Lower leg skin (tissue), 4 donors: ENCODE measurements around the gene HTN1. TPM values are rescaled to one million over a fixed set of nuclear protein-coding genes. Genes with fewer than 3 reads are reported as not detected.
"Not testable (repeated sequence)": the region's sequence is repeated elsewhere in the genome, so short reads cannot be mapped to it uniquely, and the experiment has no call there.

Source experiments
- DNase-seq, 2 donors: peaks; one replicate each; pipeline ENCODE4 v3.0.0-alpha.2; 2019; ENCODE audit warnings: low spot score in 2 of 2
- H3K4me3 ChIP-seq: fragments of 200-600 bp; sonication (generic); 2 replicates; pipeline ENCODE4 v1.5.1; 2017; ENCODE audit warnings: mild to moderate bottlenecking, low read depth; ENCODE audit not compliant: poor library complexity, severe bottlenecking
- CTCF ChIP-seq, 3 donors: fragments of 450-650 bp; IDR thresholded peaks; one replicate each; pipeline ENCODE4 v1.5.1; 2016; ENCODE audit warnings: antibody characterized with exemption in 3 of 3, mild to moderate bottlenecking in 3 of 3, moderate library complexity in 2 of 3
- POLR2A ChIP-seq, 2 donors: fragments of 450-650 bp; IDR thresholded peaks; one replicate each; pipeline ENCODE4 v1.6.1; 2016 to 2017; ENCODE audit warnings: antibody characterized with exemption in 2 of 2, mild to moderate bottlenecking in 1 of 2, moderate library complexity in 1 of 2
- WGBS, 2 donors: methylation state at CpG; one replicate each; pipeline ENCODE4 v1.1.5; 2018; 5-methylcytosine and 5-hydroxymethylcytosine counted together
- intact Hi-C: fragments of 100-400 bp; cut with DNase I; formaldehyde crosslinking; loops from one replicate; pipeline ENCODE4 v1.15.0; 2023; ENCODE audit warnings: low total_unique reads
- total RNA-seq, 4 donors: library from RNA; depleted of rRNA; stranded (reverse); fragments of >200 nt; gene quantifications; one replicate each; pipeline ENCODE4 v1.1.0, GENCODE V29; 2016

Gene HTN1
- not detected for total RNA-seq

GRCh38 chr4:70050138-70050537, at the start of gene HTN1:
TSS of gene HTN1 (plus strand) at chr4:70050438. CDS start at chr4:70053077, 2,639 bp downstream.
- 77 to 81% methylated on average over 6 of the region's 6 CpGs for WGBS, 2 donors
- DNase-seq, intact Hi-C loops, H3K4me3 ChIP-seq: not testable (repeated sequence)

- 81 to 90% methylated on average over 1 of the region's 1 CpG for WGBS, 2 donors
- DNase-seq, result no peak
- no peak for TF ChIP-seq CTCF (IDR thresholded peaks at IDR 0.05)
- no peak for TF ChIP-seq POLR2A (IDR thresholded peaks at IDR 0.05)
- H3K4me3 ChIP-seq, result no peak overlapping the region
- intact Hi-C loops, result loop anchor here (5.0 kb wide), 1 partner anchor 1752 kb away; no protein-coding TSS in a partner anchor
Measured at GRCh38 chr4:70000711-70001110, 49.5 kb upstream of the HTN1 start.

- H3K4me3 ChIP-seq, result no peak overlapping the region
- intact Hi-C loops, result loop anchor here (5.0 kb wide), 1 partner anchor 1750 kb away; no protein-coding TSS in a partner anchor
- TF ChIP-seq POLR2A (IDR thresholded peaks at IDR 0.05) (no peak), CTCF (IDR thresholded peaks at IDR 0.05) (no peak)
- no peak for DNase-seq
Measured at GRCh38 chr4:70002507-70002906, 47.7 kb upstream of the HTN1 start.

- 56 to 63% methylated on average over 3 of the region's 3 CpGs for WGBS, 2 donors
- DNase-seq, result no peak
- no peak overlapping the region for H3K4me3 ChIP-seq
- TF ChIP-seq POLR2A (IDR thresholded peaks at IDR 0.05), result no peak
- no peak for TF ChIP-seq CTCF (IDR thresholded peaks at IDR 0.05)
- intact Hi-C loops, result no loop called here
Measured at GRCh38 chr4:70008771-70009170, 41.5 kb upstream of the HTN1 start.

GRCh38 chr4:70019006-70019405, 31.2 kb upstream of the HTN1 start:
- DNase-seq, intact Hi-C loops, H3K4me3 ChIP-seq: not testable (repeated sequence)
- 77 to 86% methylated on average over 10 of the region's 10 CpGs for WGBS, 2 donors

- no peak for DNase-seq
- no peak overlapping the region for H3K4me3 ChIP-seq
- 81 to 91% methylated on average over 2 of the region's 2 CpGs for WGBS, 2 donors
- intact Hi-C loops, result no loop called here
- TF ChIP-seq CTCF (IDR thresholded peaks at IDR 0.05) (no peak), POLR2A (IDR thresholded peaks at IDR 0.05) (no peak)
Measured at GRCh38 chr4:70023218-70023617, 27.0 kb upstream of the HTN1 start.

GRCh38 chr4:70027011-70027410, 23.2 kb upstream of the HTN1 start:
- 63 to 69% methylated on average over 5 of the region's 5 CpGs for WGBS, 2 donors
- TF ChIP-seq POLR2A (IDR thresholded peaks at IDR 0.05), result no peak
- H3K4me3 ChIP-seq, result no peak overlapping the region
- DNase-seq, result no peak
- intact Hi-C loops, result no loop called here

GRCh38 chr4:70028159-70028558, 22.1 kb upstream of the HTN1 start, which contains the start of gene HTN3:
TSS of gene HTN3 (plus strand) at chr4:70028459. CDS start at chr4:70030741, 2,282 bp downstream.
- WGBS, 2 donors, result 87 to 91% methylated on average over 7 of the region's 7 CpGs

GRCh38 chr4:70037559-70037958, 12.7 kb upstream of the HTN1 start:
- not testable (repeated sequence) for H3K4me3 ChIP-seq, DNase-seq
- 82 to 90% methylated on average over 9 to 15 of the region's 18 CpGs for WGBS, 2 donors
- intact Hi-C loops, result loop anchor here (5.0 kb wide), 1 partner anchor 230 kb away; no protein-coding TSS in a partner anchor

More at GRCh38 chr4:70028159-70028558, 22.1 kb upstream of the HTN1 start, which contains the start of gene HTN3:
- DNase-seq, intact Hi-C loops, H3K4me3 ChIP-seq: not testable (repeated sequence)

- DNase-seq, H3K4me3 ChIP-seq: not testable (repeated sequence)
- intact Hi-C loops, result loop anchor here (5.0 kb wide), 1 partner anchor 227 kb away; no protein-coding TSS in a partner anchor
Measured at GRCh38 chr4:70039928-70040327, 10.3 kb upstream of the HTN1 start.
